Ectodermal cell (in vitro differentiated cells): ENCODE data around the gene RRAS.

Experiments
- H3K27ac ChIP-seq: 2 replicates; pipeline ENCODE4 v1.7.0; 2013; ENCODE audit warnings: mild to moderate bottlenecking, low read depth, low read length; ENCODE audit not compliant: insufficient read depth, poor library complexity, severe bottlenecking
- H3K27me3 ChIP-seq: 2 replicates; pipeline ENCODE4 v1.7.0; 2013; ENCODE audit warnings: mild to moderate bottlenecking, low read length; ENCODE audit not compliant: insufficient read depth, control insufficient read depth, poor library complexity, severe bottlenecking
- H3K36me3 ChIP-seq: one replicate; pipeline ENCODE4 v1.7.0; 2013; ENCODE audit warnings: low read length; ENCODE audit not compliant: control insufficient read depth, insufficient read depth
- H3K4me1 ChIP-seq: one replicate; pipeline ENCODE4 v1.7.0; 2013; ENCODE audit warnings: low read length; ENCODE audit not compliant: control insufficient read depth, insufficient read depth
- H3K4me3 ChIP-seq: 2 replicates; pipeline ENCODE4 v1.7.0; 2013; ENCODE audit warnings: low read depth, low read length, control low read depth; ENCODE audit not compliant: insufficient read depth
- H3K9me3 ChIP-seq: 2 replicates; pipeline ENCODE4 v1.7.0; 2013; ENCODE audit warnings: mild to moderate bottlenecking, low read length, moderate library complexity; ENCODE audit not compliant: control insufficient read depth
- WGBS, 2 experiments: methylation state at CpG; one replicate each; pipeline ENCODE4 v1.1.7; 2013; ENCODE audit warnings: missing lambda C conversion rate in 2 of 2; 5-methylcytosine and 5-hydroxymethylcytosine counted together

The RRAS gene

DNA sequence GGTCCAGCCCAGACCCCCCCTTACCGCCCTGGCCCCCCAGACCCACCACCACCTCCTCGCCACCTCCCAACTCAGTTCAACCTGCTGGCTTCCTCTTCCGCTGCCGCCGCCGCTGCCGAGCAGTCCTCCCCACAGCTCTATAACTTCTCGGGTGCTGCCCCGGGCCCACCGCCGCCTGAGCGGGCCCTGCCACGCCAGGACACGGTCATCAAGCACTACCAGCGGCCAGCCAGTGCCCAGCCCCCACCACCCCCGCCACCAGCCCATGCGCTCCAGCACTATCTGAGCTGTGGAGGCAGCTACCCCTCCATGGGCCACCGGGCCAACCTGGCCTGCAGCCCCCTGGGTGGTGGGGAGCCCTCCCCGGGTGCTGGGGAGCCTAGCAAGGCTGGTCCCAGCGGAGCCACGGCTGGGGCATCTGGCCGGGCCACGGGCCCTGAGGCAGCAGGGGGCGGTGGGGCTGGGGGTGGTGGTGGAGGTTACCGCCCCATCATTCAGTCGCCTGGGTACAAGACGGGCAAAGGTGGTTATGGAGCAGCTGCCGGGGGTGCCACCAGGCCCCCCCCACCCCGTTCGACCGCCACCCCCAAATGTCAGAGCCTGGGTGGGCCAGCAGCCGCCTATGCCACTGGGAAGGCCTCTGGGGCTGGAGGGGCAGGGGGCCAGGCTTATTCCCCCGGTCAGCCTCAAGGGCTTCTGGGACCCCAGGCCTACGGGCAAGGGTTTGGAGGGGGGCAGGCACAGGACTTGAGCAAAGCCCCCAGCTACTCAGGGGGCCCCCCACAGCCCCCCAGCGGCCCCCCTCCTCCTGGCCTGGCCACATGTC lies 44.7 kb downstream of the RRAS start:
- H3K4me3 ChIP-seq: no peak overlapping the region
- peaks cover 6% of the 10 kb centered on the region for H3K4me1 ChIP-seq
- H3K27ac ChIP-seq: no peak overlapping the region
- no peaks in the 10 kb centered on the region for H3K27me3 ChIP-seq
- WGBS, 2 experiments: 93 to 95% methylated on average over 35 of the region's 35 CpGs
- H3K36me3 ChIP-seq: peaks cover 39% of the 10 kb centered on the region
- H3K9me3 ChIP-seq: no peaks in the 10 kb centered on the region

DNA sequence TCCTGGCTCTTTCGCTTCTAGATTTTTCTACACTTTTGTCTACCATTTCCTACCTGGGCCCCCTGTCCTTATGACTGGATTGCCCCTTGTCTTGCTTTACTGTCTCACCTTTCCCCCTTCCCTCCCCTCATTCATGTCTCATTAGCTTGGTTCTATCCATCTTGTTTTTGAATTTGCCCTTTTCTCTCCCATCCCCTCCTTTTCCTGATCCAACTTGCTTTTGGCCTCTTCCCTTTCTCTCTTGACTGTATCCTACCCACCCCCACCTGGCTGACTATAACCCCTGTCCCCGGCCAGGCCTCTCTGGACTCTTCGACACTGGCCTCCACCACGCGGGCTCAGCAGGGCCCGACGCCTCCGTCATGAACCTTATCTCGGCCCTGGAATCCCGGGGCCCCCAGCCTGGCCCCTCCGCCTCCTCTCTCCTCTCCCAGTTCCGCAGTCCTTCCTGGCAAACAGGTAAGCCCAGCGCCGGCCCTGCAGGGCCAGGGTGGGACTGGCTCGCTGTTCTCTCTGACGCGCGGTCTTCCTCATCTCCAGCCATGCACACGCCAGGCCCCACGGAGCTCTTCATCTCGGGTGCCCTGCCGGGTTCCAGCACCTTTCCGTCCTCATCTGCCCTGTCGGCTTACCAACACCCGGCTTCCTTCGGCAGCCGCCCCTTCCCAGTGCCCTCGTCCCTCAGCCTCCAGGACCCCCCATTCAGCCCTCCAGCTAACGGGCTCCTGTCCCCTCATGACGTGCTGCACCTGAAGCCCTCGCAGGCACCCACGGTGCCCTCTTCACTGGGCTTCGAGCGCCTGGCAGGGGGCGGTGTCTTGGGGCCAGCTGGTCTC lies 45.6 kb downstream of the RRAS start:
- H3K36me3 ChIP-seq: peaks cover 31% of the 10 kb centered on the region
- no peak overlapping the region for H3K4me3 ChIP-seq
- 95 to 97% methylated on average over 35 of the region's 35 CpGs for WGBS, 2 experiments
- peaks cover 6% of the 10 kb centered on the region for H3K4me1 ChIP-seq
- no peaks in the 10 kb centered on the region for H3K9me3 ChIP-seq
- no peaks in the 10 kb centered on the region for H3K27me3 ChIP-seq
- no peak overlapping the region for H3K27ac ChIP-seq

DNA sequence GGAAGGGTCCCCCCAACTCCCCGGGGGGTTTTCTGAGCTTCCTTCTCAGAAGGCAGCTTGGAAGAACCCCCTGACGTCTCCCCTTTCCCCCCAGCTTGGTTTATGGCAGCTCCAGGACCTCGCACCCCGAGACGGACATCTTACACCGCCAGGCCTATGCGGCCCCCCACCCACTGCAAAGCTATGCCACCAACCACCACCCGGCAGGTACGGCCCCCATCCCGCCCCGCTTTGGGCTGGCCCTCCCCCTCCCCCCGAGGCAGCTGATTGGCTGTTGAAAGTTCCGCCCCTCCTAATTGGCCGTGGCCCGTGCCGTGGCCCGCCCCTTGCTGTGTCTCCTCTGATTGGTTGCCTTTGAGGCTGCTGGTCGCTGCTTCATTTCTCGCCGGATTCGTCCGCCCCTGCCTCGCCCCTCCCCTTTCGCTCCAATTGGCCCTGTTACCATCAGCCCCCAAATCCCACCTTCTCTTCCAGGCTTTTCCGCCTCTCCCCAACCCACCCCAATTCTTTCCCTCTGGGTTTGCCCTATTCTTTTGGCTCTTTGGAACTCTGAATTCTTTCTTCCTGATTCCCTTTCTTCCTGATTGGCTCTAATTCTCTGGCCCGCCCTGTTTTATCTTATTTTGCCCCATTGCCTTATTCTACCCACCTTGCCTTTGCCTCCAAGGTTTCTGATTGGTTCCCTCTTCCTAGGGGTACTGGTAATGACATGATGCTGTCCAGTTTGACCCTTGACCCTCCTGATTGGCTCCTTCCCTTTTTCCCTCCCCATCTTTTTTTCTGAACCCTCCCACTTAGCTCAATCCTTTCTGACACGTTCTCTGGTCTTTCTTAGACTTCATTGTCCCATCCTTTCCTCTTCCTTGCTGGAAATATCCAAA lies 46.5 kb downstream of the RRAS start:
- Histone ChIP-seq H3K4me1 (peaks cover 6% of the 10 kb centered on the region), H3K36me3 (peaks cover 23% of the 10 kb centered on the region), H3K4me3 (peak overlapping the region; percentile 99), H3K27me3 (no peaks in the 10 kb centered on the region), H3K27ac (peak overlapping the region; percentile 69), H3K9me3 (no peaks in the 10 kb centered on the region)
- WGBS, 2 experiments: 6 to 7% methylated on average over 25 to 27 of the region's 27 CpGs

DNA sequence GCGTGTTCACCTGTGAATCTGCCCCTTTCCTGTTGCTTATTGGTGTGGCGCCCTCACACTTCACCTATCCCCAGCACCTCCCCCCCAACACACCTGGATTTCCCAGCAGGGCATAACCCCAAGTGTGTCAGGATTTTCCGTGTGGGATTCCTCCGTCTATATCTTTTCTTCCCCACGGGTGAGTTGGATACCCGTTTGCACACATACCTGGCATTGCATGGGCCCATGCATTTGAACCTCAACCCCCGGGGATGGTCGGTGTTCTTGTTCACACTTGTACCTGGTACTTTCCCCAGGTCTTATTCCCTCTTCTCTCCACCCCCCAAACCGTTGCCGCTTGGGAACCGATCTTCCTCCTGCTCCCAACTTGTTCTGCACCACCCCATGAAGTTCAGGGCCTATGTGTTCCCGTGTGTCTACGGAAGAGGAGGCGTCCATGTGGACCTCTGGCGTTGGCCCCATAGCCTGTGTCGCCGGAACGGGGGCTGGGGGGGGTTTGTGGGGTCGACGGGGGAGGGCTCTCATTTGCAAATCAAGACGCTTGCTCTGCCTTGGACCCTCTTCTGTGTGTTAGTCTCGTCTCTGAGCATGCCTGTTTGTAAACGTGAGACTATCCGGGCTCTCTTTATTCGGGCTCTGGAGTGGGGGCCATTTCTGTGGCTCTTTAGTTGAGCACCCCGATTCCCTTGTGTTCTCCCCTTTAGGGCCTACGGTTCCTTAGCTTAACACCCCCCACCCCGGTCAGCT lies 47.3 kb downstream of the RRAS start:
- H3K36me3 ChIP-seq: peaks cover 19% of the 10 kb centered on the region
- no peaks in the 10 kb centered on the region for H3K27me3 ChIP-seq
- peak overlapping the region; percentile 69 for H3K27ac ChIP-seq
- peaks cover 6% of the 10 kb centered on the region for H3K4me1 ChIP-seq
- no peaks in the 10 kb centered on the region for H3K9me3 ChIP-seq
- 1% methylated on average over 28 of the region's 28 CpGs for WGBS, 2 experiments
- peak overlapping the region; percentile 99 for H3K4me3 ChIP-seq

DNA sequence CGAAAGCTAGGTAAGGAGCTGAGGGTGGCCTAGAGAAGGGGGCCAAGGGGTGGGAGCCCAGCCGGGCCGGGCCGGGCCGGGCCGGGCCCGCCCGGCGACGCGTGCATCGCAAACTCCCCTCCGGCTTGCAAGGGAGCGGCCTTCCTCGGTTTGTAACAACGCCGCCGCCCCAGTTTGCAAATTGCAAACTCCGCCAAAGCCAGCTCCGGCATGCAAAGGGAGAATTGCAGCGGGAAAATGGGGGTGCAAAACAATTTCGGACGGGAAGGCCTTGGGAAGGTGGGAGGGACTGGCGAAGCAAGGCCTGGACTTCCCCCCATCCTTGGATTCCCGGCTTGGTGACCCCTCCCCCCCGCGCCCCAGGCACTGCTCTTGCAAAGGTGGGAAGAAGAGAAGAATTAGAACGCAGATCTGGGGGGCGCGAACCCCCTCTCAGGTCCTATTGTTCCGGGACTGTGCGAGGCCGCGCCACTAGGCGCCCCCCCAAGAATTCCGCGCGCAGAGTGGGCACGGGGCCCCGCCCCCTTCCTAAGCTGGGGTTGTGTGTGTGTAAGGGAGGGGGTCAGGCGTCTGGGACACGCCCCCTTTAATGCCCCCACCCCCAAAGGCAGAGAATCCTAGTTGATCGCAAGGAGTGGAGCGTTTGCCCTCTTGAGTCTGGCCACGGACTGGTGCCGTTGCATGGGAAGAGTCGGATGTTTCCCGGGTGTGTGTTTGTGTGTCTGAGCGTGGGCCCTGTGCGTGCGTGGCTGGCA lies 48.0 kb downstream of the RRAS start:
- Histone ChIP-seq H3K4me3 (peak overlapping the region; percentile 99), H3K4me1 (peaks cover 6% of the 10 kb centered on the region), H3K27ac (peak overlapping the region; percentile 72), H3K36me3 (peaks cover 17% of the 10 kb centered on the region), H3K9me3 (no peaks in the 10 kb centered on the region), H3K27me3 (no peaks in the 10 kb centered on the region)
- WGBS, 2 experiments: 0 to 1% methylated on average over 51 of the region's 51 CpGs

DNA sequence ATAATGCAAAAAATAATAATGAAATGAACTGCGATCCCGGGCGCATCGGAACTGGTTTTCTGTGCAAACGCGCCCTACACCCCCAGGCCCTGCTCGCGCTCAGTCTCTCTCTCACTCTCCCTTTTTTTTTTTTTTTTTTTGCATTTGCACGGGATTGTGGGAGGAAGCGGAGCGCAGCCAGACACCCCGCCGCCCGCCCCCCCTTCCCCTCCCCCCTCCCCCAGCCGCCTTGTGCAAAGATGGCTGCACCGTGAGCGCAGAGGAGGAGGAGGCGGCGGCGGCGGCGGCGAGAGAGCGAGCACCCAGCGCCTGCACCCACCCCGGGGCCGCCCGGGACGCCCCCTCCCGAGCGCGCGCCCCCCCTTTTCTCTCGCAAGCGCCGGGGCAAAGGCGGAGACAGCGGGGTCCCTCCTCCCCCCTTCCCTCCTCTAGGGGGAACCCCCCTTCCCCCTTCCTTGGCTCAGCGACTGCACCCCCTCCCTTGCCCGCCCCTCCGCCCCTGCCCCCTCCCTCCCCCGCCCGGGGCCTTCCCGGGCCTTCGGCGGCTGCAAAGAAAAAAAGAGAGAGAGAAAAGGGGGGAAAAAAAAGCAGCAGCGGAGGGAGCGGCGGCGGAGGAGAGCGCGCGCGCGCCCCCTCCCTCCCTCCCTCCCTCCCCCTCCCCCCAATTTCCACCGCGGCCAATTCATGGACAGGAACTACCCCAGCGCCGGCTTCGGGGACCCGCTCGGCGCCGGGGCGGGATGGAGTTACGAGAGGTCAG lies 48.8 kb downstream of the RRAS start, which contains the start of gene PRR12:
TSS of gene PRR12 (plus strand) at position 212 of the 760 bp plus-strand sequence. CDS start at position 685, 473 bp downstream.
- Histone ChIP-seq H3K36me3 (peaks cover 15% of the 10 kb centered on the region), H3K9me3 (no peaks in the 10 kb centered on the region), H3K27me3 (no peaks in the 10 kb centered on the region), H3K4me1 (peaks cover 6% of the 10 kb centered on the region), H3K27ac (peak within 1 kb of the TSS; percentile 80), H3K4me3 (peak within 1 kb of the TSS; percentile 99)
- 0% methylated on average over 36 to 44 of the region's 66 CpGs for WGBS, 2 experiments

DNA sequence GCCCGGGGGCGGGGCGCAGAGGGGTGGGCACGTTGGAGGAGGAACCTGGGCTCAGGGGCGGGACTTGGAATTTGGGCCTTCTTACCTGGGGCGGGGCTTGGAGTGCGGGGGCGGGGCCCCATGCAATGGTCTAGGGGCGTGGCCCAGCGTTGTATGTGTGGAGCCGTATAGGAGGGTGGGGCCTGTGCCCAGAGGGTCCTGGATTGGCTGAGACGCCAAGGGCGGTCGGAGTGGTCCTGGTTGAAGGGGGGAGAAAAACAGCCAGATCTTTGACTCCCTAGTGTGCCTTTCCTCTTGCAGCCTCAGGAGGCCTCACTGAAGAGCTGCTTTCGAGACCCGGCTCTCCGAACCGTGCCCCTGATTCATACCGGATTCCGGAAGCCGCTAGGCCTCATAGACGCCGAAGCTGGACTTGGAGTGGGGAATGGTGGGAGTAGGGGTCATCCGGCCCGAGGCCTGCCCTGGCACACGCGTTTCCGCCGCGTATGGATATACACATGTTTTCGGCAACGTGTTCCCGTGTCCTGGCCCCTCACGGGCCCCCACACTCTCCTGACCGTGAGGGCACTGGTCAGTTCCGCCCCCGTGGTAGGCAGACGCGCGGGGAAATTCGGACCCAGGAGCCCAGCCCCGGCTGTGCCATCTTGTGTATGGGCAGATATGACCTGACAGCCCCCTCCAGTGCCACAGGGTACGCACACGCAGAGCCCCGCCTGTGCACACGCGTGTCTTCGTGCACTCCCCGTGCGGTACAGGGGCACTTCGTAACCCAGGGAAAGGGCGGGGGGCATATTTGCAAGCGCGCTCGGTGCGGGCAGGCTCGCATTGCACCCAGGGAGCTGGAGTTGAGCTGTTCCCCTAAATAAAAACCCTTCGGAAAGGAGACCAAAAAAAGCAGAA lies 49.6 kb downstream of the RRAS start:
- H3K4me1 ChIP-seq: peaks cover 6% of the 10 kb centered on the region
- H3K27ac ChIP-seq: peak overlapping the region; percentile 71
- H3K4me3 ChIP-seq: peak overlapping the region; percentile 99
- H3K27me3 ChIP-seq: no peaks in the 10 kb centered on the region
- H3K36me3 ChIP-seq: peaks cover 8% of the 10 kb centered on the region
- WGBS, 2 experiments: 0% methylated on average over 58 of the region's 58 CpGs
- H3K9me3 ChIP-seq: no peaks in the 10 kb centered on the region

DNA sequence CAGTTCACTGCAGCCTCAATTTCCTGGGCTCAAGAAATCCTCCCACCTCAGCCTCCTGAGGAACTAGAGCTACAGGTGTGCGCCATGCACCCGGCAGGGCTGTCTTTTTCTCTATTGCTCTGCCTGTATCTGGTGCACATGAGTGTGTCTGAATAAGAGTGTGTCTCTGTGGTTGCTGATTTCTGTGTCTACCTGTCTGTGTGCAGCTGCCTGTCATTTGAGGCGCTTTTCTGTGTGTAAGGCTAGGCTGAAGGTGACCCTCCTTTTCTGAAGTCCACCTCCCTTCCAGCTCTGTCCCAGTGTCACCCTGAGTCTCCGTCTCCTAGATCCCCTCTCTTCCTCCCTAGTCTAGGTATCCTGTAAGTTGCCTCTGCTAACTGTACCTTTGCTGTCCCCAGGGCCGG lies 50.4 kb downstream of the RRAS start:
- peaks cover 6% of the 10 kb centered on the region for H3K4me1 ChIP-seq
- no peaks in the 10 kb centered on the region for H3K9me3 ChIP-seq
- no peak overlapping the region for H3K4me3 ChIP-seq
- no peaks in the 10 kb centered on the region for H3K27me3 ChIP-seq
- no peak overlapping the region for H3K27ac ChIP-seq
- peaks cover 5% of the 10 kb centered on the region for H3K36me3 ChIP-seq
- WGBS, 2 experiments: 63 to 72% methylated on average over 5 of the region's 5 CpGs
